ENCODE results near the gene PHIP. TPM values are rescaled to one million over a fixed set of nuclear protein-coding genes. Genes with fewer than 3 reads are reported as not detected.

PHIP gene
- total RNA-seq, 3 donors from 2014 or later, result 19.3 to 34.2 (median 22.6) TPM

DNA sequence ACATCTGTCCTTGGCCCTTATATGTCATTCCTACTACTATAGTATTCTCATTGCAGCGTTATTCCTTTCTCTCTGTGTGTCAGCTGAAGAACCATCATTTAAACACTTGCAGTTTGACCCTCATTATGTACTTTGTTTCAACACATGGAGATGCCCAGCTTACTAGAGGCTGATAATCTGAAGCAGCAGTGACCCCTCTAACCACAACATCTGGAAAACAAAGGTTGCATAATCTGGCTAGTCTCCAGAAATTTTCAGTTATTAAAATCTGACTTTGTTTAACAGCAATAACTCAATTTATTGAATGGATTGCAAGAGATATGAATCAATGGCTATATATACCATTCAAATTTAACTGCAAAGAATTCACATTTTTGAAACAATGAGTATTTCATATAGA is 6.6 kb upstream of the PHIP start:
- TF ChIP-seq, protein P1, sequence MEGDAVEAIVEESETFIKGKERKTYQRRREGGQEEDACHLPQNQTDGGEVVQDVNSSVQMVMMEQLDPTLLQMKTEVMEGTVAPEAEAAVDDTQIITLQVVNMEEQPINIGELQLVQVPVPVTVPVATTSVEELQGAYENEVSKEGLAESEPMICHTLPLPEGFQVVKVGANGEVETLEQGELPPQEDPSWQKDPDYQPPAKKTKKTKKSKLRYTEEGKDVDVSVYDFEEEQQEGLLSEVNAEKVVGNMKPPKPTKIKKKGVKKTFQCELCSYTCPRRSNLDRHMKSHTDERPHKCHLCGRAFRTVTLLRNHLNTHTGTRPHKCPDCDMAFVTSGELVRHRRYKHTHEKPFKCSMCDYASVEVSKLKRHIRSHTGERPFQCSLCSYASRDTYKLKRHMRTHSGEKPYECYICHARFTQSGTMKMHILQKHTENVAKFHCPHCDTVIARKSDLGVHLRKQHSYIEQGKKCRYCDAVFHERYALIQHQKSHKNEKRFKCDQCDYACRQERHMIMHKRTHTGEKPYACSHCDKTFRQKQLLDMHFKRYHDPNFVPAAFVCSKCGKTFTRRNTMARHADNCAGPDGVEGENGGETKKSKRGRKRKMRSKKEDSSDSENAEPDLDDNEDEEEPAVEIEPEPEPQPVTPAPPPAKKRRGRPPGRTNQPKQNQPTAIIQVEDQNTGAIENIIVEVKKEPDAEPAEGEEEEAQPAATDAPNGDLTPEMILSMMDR (IDR thresholded peaks at IDR 0.05), result no peak
- no peak for DNase-seq
- Histone ChIP-seq H3K4me3 (no peak overlapping the region), H3K36me3 (ENCODE audit: low read depth) (no peaks in the 10 kb centered on the region), H3K9me3 (no peaks in the 10 kb centered on the region), H3K4me1 (ENCODE audit: low read depth) (peaks cover 5% of the 10 kb centered on the region)
- ATAC-seq, result no peak
- intact Hi-C loops (cut with DNase I, micrococcal nuclease), result no loop called here

DNA sequence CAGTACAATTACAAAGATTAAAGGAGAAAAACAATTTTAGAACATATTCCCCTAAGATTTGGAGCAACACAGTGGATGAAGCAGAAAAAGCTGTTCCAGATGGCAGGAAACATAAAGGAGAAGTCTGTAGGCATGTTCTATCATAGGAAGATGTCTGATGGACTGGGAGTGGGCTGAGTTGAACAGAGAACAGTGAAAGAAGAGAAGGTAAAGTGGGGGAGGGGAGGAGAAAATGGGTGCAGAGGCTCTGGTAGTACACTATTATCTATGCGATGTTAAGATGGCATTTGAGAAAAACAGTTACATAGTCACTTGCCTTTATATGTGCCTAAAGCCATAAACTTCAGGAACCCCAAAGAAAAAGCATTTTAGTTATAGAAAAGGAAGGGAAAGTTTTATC is 4.2 kb upstream of the PHIP start:
- peaks cover 7% of the 10 kb centered on the region for H3K4me1 ChIP-seq (ENCODE audit: low read depth)
- DNase-seq (no peak), ATAC-seq (no peak)
- no peaks in the 10 kb centered on the region for H3K9me3 ChIP-seq
- H3K4me3 ChIP-seq, result no peak overlapping the region
- TF ChIP-seq, protein P1 (IDR thresholded peaks at IDR 0.05), result no peak
- intact Hi-C loops (cut with DNase I, micrococcal nuclease), result no loop called here
- H3K36me3 ChIP-seq (ENCODE audit: low read depth), result no peaks in the 10 kb centered on the region

DNA sequence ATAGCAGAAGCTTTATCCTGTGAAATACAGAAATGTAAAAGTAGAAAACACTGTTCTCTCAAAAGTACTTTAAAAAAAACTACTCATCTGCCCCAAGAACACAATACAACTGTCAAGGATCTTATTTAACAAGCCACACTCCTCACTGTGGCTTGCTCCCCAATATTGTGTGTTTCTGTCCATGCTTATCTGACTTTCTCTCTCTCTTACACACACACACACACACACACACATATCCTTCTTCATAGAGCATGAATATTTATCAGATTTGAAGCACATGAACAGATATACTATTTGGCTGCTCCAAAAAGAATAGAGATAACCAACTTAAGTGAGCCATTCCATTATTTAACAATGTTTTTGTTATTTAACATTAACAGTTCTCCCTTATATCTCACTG is 3.6 kb upstream of the PHIP start:
- DNase-seq (no peak), ATAC-seq (no peak)
- Histone ChIP-seq H3K4me3 (no peak overlapping the region), H3K4me1 (ENCODE audit: low read depth) (peaks cover 7% of the 10 kb centered on the region), H3K36me3 (ENCODE audit: low read depth) (no peaks in the 10 kb centered on the region), H3K9me3 (no peaks in the 10 kb centered on the region)
- intact Hi-C loops (cut with DNase I, micrococcal nuclease), result no loop called here
- TF ChIP-seq, protein P1 (IDR thresholded peaks at IDR 0.05), result no peak

DNA sequence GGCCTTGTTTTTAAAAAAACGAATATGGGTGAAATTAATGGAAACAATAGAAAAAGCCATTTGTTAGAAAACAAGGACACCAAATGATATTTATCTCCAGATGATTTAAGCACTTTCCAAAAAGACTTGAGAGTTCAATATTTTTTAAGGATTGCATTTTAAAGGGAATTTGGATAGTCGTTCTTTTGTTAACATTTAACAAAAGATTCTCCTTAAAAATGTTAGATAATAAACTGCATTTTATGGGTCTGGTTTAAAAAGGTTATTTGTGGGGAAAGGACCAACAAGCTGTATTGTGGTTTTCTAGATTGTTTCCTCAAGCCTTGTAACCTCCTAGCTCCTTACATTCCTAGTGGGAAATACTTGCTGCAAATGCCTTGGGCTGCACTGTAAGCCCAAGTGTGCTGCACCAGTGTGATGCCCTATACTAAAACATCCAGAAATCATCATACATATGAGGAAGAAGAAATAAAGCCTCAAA is 1.5 kb upstream of the PHIP start:
- Histone ChIP-seq H3K9me3 (no peaks in the 10 kb centered on the region), H3K4me3 (no peak overlapping the region), H3K4me1 (ENCODE audit: low read depth) (peaks cover 20% of the 10 kb centered on the region), H3K36me3 (ENCODE audit: low read depth) (no peaks in the 10 kb centered on the region)
- DNase-seq (no peak), ATAC-seq (no peak)
- TF ChIP-seq, protein P1 (IDR thresholded peaks at IDR 0.05), result no peak
- intact Hi-C loops (cut with DNase I, micrococcal nuclease), result loop anchor here in 1 of 2 donors (5.0 kb wide), 1 partner anchor 153 kb away; the partner anchor contains the start of gene HMGN3

DNA sequence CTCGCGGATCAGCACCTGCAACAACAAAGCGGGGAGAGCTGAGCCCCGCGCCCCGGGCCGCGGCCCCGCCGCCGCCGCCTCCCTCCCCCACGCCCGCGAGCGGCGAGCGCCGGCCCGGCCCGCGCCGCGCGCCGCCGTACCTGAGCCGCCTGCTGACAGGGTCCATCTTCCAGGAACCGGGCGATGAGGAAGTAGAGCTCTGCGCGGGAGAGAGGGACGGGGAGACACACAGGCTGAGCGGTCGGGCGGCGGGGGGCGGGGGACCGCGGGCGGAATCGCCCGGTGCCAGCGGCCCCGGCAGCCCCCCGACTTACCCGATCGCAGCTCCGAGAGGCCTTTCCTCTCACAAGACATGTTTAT is 359 bp downstream of the PHIP start:
- peaks cover 20% of the 10 kb centered on the region for H3K4me1 ChIP-seq (ENCODE audit: low read depth)
- peak overlapping the region; percentile 85 for H3K4me3 ChIP-seq
- DNase-seq (peak in 1 of 3 donors; percentile 52), ATAC-seq (peak; percentile 57)
- no peaks in the 10 kb centered on the region for H3K9me3 ChIP-seq
- intact Hi-C loops (cut with DNase I, micrococcal nuclease), result loop anchor here in 1 of 2 donors (5.0 kb wide), 1 partner anchor 155 kb away; the partner anchor contains the start of gene HMGN3
- TF ChIP-seq, protein P1 (IDR thresholded peaks at IDR 0.05), result no peak
- no peaks in the 10 kb centered on the region for H3K36me3 ChIP-seq (ENCODE audit: low read depth)

Data from mucosa of descending colon (tissue), 3 donors.